NCI-H2081 treated with DMSO at 0.1 percent for 48 hours (cell line): Measurements from ENCODE around the gene CNTNAP3B.
A peak's percentile ranks its signal among the peaks of the same experiment; 100 is the strongest.
"Not testable (repeated sequence)": the region's sequence is repeated elsewhere in the genome, so short reads cannot be mapped to it uniquely, and the experiment has no call there.

ENCODE experiments used
- DNase-seq: peaks from one replicate; lab custom pipeline; 2025; lab: John Stamatoyannopoulos, UW

The CNTNAP3B gene

GRCh38 chr9:42129073-42129729, at the start of gene CNTNAP3B:
TSS of gene CNTNAP3B (minus strand) at chr9:42129426. CDS start at chr9:42129094, 332 bp downstream.
- DNase-seq: not testable (repeated sequence)

- not testable (repeated sequence) for DNase-seq
Observed at GRCh38 chr9:42160299-42160698, 31.1 kb upstream of the CNTNAP3B start.

- peak; percentile 23 for DNase-seq
Observed at GRCh38 chr9:42127056-42127841, 2.0 kb downstream of the CNTNAP3B start.

GRCh38 chr9:42121007-42121406, 8.2 kb downstream of the CNTNAP3B start:
- not testable (repeated sequence) for DNase-seq

- not testable (repeated sequence) for DNase-seq
Observed at GRCh38 chr9:42095929-42096328, 33.3 kb downstream of the CNTNAP3B start.

GRCh38 chr9:42084559-42084952, 44.7 kb downstream of the CNTNAP3B start:
- not testable (repeated sequence) for DNase-seq

GRCh38 chr9:42083877-42084558, 45.2 kb downstream of the CNTNAP3B start:
- DNase-seq: not testable (repeated sequence)

- DNase-seq: not testable (repeated sequence)
Observed at GRCh38 chr9:42080376-42080775, 48.9 kb downstream of the CNTNAP3B start.

GRCh38 chr9:42074868-42075267, 54.4 kb downstream of the CNTNAP3B start:
- not testable (repeated sequence) for DNase-seq

GRCh38 chr9:42071026-42071425, 58.2 kb downstream of the CNTNAP3B start:
- DNase-seq: not testable (repeated sequence)

GRCh38 chr9:42070035-42070799, 59.0 kb downstream of the CNTNAP3B start:
- DNase-seq: not testable (repeated sequence)

GRCh38 chr9:42053874-42054273, 75.4 kb downstream of the CNTNAP3B start:
- DNase-seq: not testable (repeated sequence)

GRCh38 chr9:42050701-42051100, 78.5 kb downstream of the CNTNAP3B start:
- not testable (repeated sequence) for DNase-seq

- DNase-seq: not testable (repeated sequence)
Observed at GRCh38 chr9:42044422-42045010, 84.7 kb downstream of the CNTNAP3B start.

- DNase-seq: not testable (repeated sequence)
Observed at GRCh38 chr9:42033541-42033940, 95.7 kb downstream of the CNTNAP3B start.

GRCh38 chr9:42020639-42021038, 108.6 kb downstream of the CNTNAP3B start:
- not testable (repeated sequence) for DNase-seq

- DNase-seq: not testable (repeated sequence)
Observed at GRCh38 chr9:42018220-42018922, 110.9 kb downstream of the CNTNAP3B start.

- not testable (repeated sequence) for DNase-seq
Observed at GRCh38 chr9:42014317-42014716, 114.9 kb downstream of the CNTNAP3B start.

- DNase-seq: not testable (repeated sequence)
Observed at GRCh38 chr9:41991607-41992006, 137.6 kb downstream of the CNTNAP3B start.

GRCh38 chr9:41980271-41980670, 149.0 kb downstream of the CNTNAP3B start:
- DNase-seq: not testable (repeated sequence)
